Placental epithelial cell (primary cell): Measurements from ENCODE around the gene EXOSC1. TPM values are rescaled to one million over a fixed set of nuclear protein-coding genes. Genes with fewer than 3 reads are reported as not detected.

ENCODE experiments used
- small RNA-seq: library from RNA; depleted of rRNA; stranded (forward); fragments of <200 nt; gene quantifications from one replicate; pipeline ENCODE3, GENCODE V24; 2012
- total RNA-seq: library from RNA; depleted of rRNA; stranded (reverse); fragments of >200 nt; gene quantifications from 2 replicates; pipeline ENCODE4 v1.2.3, GENCODE V29; 2012

The EXOSC1 gene
- total RNA-seq: 34.2 and 37.0 TPM in 2 replicates

DNA sequence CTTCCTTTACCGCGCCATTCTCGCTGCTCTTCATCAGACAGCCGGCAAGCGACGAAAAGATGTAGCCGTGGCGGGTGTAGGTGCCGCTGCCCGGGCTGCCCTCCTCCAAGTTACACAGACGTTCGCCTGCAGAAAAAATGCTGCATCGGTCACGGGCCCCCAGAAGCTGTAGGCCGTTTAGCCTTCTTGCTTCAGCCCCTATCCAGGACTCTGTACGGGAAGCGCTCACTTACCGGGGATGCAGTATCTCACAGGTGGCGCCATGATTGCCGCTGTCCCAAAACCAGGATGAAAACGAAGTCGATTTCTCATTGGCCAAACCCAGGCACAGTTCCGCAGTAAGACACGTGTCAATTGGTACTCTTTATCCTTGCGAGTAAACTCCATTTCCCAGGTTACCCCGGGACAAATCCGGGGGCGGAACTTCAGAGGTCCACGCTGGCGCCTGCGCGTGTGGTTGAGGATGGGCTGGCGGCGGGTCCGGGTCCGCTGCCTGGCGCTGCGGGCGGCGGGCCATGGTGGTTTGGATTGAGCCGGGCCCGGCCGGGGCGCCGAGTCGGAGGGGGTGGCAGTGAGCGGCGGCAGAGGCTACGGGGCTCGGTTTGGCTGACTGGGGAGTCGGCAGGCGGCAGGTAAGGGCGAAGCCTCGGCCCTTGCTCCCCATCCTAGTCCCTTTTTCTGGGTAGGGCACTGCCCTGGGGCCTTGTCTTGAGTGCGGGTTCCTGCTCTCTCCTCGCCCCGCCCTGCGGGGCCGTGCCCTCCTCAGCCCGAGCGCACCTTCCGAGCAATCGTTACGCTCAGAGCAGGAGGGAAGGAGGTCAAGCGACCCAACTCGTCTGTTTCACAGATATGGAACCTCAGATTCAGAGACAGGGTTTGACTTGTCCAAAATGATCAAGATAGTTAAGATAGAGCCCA is at the start of gene EXOSC1, which contains the start of gene ZDHHC16:
TSS of gene EXOSC1 (minus strand) at position 285 of the 918 bp plus-strand sequence. CDS start at position 264, 21 bp downstream.
TSS of gene ZDHHC16 (plus strand) at position 454 of the 918 bp plus-strand sequence. CDS start 5,501 bp downstream, outside the sequence.

DNA sequence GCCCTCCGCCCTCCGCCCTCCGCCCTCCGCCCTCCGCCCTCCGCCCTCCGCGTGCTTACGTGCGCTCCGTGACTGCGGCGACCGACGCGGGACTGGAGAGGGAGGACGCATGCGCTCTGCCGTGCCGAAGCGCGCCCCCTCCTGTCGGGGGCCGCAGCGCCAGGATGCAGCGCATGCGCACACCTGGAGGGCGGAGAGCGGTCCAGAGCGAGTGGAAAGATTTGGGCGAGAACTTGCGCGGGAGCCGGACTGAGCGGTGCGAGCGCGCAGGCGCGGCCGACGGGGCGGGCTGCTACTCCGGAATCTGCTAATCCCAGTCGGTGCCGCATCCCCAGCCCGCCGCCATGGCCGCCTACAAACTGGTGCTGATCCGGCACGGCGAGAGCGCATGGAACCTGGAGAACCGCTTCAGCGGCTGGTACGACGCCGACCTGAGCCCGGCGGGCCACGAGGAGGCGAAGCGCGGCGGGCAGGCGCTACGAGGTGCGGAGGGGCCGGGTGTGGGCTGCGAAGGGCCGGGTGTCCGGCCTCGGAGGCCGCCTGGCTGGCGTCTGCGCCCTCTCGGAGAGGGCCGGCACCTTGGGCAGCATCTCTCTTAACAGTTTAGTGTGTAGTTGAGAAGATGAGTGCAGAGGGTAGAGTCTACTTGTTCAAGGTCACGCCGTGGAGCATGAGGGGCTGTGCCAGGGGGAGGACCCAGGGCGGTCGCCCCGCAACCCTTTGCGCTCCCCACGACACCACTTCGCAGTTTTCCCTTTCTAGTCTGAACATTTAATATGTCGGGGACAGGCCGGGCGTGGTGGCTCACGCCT is 19.6 kb downstream of the EXOSC1 start, which contains the start of gene PGAM1:
TSS of gene PGAM1 (plus strand) at position 228 of the 812 bp plus-strand sequence. CDS start at position 345, 117 bp downstream.

GRCh38 chr10:97400665-97401454 is 44.9 kb downstream of the EXOSC1 start, which contains the start of gene RRP12:
RRP12 (minus strand) TSS chr10:97401340; CDS start chr10:97401231, 109 bp downstream.

Small RNA genes within 50 kb of the gene (small RNA-seq; reads per million reads assigned to genes)
- gene RF00019: not detected

Other genes starting within 250 kb of the EXOSC1 start
- 3.3 and 3.5 TPM in 2 replicates for gene ARHGAP19, start 153.4 kb downstream of the EXOSC1 start, total RNA-seq
- gene FRAT1, start 126.7 kb downstream of the EXOSC1 start, total RNA-seq: 2.1 and 3.5 TPM in 2 replicates
- 10.2 and 10.8 TPM in 2 replicates for gene FRAT2, start 111.3 kb downstream of the EXOSC1 start, total RNA-seq
- 17.7 and 21.6 TPM in 2 replicates for gene RRP12, start 44.7 kb downstream of the EXOSC1 start, total RNA-seq
- gene PGAM1, start 19.8 kb downstream of the EXOSC1 start, total RNA-seq: 203 and 733 TPM in 2 replicates
- gene ZDHHC16, start 169 bp upstream of the EXOSC1 start, total RNA-seq: 53.8 and 109 TPM in 2 replicates
- 95.8 and 152 TPM in 2 replicates for gene MMS19, start 52.4 kb upstream of the EXOSC1 start, total RNA-seq
- gene UBTD1, start 52.9 kb upstream of the EXOSC1 start, total RNA-seq: 33.1 and 33.8 TPM in 2 replicates
- 0.79 and 5.4 TPM in 2 replicates for gene ANKRD2, start 126.8 kb upstream of the EXOSC1 start, total RNA-seq
- gene HOGA1, start 138.4 kb upstream of the EXOSC1 start, total RNA-seq: 0.98 and 1.2 TPM in 2 replicates
- gene C10orf62, start 143.7 kb upstream of the EXOSC1 start, total RNA-seq: 0.33 TPM in 1 of 2 replicates, not detected in the other
- 1.3 and 1.6 TPM in 2 replicates for gene MORN4, start 187.5 kb upstream of the EXOSC1 start, total RNA-seq
- gene PI4K2A, start 194.7 kb upstream of the EXOSC1 start, total RNA-seq: 18.5 and 32.8 TPM in 2 replicates
- 21.2 and 23.9 TPM in 2 replicates for gene AVPI1, start 241.2 kb upstream of the EXOSC1 start, total RNA-seq